ENCODE data around the gene TFIP11. TPM values are rescaled to one million over a fixed set of nuclear protein-coding genes. Genes with fewer than 3 reads are reported as not detected.

The TFIP11 gene
- total RNA-seq, 1 donor from 2014 or later, result 45.7 TPM

DNA sequence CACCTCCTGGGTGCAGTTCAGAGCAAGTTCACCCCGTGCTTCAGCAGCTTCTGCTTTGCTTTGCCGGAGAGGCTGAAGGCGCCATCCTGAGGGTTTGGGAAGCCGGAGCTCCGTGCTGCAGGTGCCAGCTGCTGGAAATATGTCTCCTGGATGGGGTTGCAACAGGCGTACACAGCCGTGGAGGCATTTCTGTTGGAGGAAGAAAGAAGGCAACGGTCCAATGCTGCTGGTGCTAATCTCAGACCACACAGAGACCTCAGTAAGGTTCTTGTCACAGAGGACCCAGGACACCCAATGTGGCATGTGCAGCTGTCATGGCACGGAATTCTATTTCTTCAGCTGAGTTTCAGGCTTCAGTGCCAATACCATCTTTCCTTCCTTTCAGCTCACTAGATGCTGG lies 59.1 kb downstream of the TFIP11 start:
- FAIRE-seq (no peak), DNase-seq (ENCODE audit: low spot score in 2 of 2) (no peak)

GRCh38 chr22:26452236-26453016 lies 59.8 kb downstream of the TFIP11 start:
- FAIRE-seq (no peak), DNase-seq (ENCODE audit: low spot score in 2 of 2) (no peak)

- DNase-seq (ENCODE audit: low spot score in 2 of 2) (no peak), FAIRE-seq (no peak)
Measured at GRCh38 chr22:26450453-26451185, 61.7 kb downstream of the TFIP11 start.

GRCh38 chr22:26448941-26449340 lies 63.3 kb downstream of the TFIP11 start:
- DNase-seq (ENCODE audit: low spot score in 2 of 2), result no peak
- no peak for FAIRE-seq

DNA sequence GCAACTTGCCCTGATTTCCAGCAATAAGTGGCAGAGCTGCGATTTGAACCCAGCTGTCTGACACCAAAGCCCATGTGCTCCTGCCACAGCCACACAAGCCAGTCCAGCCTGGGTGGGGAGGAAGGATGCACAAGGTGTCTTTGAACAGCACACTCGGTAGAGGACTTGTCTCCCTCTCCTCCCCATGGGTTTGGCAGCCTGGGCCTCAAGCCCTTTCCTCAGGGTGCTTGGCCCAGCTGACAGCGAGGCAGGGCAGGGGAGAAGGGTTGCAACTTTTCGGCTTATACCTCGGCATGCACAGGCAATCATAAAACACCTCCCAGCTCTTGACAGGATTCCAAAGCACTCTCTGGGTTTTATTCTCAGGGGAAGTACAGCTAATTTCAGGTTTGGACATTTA lies 63.9 kb downstream of the TFIP11 start:
- no peak for DNase-seq (ENCODE audit: low spot score in 2 of 2)
- no peak for FAIRE-seq

- no peak for DNase-seq (ENCODE audit: low spot score in 2 of 2)
- no peak for FAIRE-seq
Measured at GRCh38 chr22:26447584-26448329, 64.5 kb downstream of the TFIP11 start.

DNA sequence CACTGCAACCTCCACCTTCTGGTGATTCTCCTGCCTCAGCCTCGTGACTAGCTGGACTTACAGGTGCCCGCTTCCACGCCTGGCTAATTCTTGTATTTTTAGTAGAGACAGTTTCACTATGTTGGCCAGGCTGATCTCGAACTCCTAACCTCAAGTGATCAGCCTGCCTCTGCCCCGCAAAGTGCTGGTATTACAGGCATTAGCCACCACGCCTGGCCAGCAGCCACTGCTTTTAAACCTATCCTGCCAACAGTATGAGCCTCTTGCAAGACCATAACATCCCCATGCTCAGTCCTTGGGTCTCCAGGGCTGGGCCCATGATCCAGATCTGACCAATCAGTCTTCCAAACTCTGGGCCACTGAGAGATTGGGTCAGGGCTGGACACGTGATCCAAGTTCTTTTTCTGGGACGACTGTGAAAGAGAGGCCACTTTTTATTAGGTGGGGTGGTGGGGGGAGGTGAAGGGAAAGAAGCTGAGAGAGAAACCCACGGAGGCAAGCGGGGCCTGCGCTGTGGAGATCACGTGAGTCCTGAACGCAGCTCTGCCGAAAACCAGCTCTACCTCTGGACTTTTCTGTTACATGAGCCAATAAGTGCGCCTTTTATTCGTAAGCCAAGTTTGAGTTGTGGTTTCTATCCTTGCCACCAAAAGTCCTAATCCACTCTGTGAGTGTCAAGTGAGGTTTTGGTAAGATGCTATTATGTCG lies 65.3 kb downstream of the TFIP11 start:
- no peak for FAIRE-seq
- DNase-seq (ENCODE audit: low spot score in 2 of 2), result no peak

DNA sequence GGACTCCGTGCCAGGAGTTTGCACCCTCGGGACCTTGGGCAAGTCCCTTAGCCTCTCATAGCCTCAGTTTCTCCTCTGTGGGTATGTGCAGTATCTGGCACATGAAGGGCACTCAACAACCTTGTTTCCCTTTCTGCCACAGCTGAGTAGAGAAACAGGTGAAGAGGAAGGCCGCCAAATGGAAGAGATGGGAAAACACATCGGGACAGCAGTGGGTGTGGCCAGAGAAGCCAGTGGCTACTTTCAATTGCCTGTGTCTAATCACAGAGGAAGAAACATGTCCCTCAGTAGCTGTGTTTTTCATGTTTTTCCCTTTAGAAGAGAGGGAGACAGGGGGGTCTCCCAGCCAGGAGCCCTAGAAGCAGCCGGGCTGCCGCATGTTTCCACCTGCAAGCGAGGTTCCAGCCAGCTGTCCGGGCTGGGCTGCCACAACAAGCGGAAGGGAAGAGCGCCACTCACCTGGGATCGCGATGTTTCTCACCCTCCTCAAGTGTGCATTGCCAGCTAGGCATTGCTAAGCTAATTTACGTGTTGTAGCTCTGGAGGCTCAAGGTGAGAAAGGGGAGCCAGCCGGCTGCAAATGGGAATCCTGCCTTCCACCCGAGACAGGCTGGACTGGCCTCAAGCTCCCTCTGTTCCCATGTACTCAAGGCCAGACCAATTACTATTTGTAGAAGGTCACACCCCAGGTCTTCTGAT lies 66.5 kb downstream of the TFIP11 start:
- no peak for FAIRE-seq
- DNase-seq (ENCODE audit: low spot score in 2 of 2), result no peak

DNA sequence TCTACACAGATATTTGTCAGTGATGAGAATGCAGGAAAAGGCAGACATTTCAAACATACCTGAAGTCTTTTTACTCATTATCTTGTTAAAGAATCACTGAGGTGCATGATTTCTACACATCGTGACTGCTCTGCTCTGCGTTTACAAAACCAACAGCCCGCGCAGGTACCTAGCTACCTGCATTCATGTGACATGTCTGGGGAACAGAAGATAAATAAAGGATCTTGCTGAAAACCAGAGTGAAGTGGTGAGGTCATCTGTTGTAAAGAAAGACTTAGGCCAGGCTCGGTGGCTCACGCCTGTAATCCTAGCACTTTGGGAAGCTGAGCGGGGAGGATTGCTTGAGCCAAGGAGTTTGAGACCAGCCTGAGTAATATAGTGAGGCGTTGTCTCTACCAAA lies 67.5 kb downstream of the TFIP11 start:
- FAIRE-seq (no peak), DNase-seq (ENCODE audit: low spot score in 2 of 2) (no peak)

DNA sequence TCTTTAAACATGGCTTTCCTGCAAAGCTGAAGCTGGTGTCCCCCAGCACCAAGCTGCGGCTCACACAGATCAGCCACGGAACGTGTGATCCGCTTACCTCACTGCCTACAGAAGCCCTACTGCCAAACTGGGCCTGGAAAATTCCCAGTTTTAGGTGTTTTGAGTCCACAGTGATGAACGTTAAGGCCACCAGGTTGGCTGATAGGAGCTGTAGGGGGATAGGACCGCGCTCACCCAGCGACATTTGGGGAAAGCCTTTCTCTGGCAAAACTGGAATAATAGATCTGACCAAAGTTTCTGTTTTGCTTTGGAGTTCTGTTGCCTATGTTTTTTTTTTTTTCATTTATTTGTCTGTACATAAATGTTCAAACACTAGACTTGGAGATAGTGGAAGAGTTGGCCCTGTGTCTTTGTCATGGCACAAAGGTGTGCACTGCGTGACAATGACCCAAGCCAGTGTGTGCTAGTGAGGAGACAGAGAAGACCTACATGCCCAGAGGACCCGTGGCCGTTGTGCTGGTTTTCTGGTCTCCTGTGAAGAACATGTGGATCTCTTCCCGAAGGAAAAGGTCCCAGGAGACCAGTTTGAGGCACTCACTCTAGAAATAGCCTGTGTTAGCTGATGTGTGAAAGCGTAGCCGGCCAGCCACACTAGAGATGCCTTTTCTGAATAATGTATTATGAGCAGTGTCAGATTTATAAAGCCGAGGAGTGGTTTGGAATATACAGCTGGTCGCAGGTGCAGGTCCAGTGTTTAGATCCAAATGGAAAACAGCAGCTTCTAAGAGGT lies 68.2 kb downstream of the TFIP11 start:
- no peak for DNase-seq (ENCODE audit: low spot score in 2 of 2)
- FAIRE-seq, result no peak

GRCh38 chr22:26442086-26442756 lies 70.1 kb downstream of the TFIP11 start:
- FAIRE-seq, result no peak
- no peak for DNase-seq (ENCODE audit: low spot score in 2 of 2)

Small RNA genes lying within 50 kb of the gene (small RNA-seq; reads per million reads assigned to genes)
- 0.15 reads per million for gene MIR548J

Other genes starting within 250 kb of the TFIP11 start
- gene ASPHD2, start 83.2 kb downstream of the TFIP11 start, total RNA-seq, result 14.3 TPM
- gene HPS4, start 28.7 kb downstream of the TFIP11 start, total RNA-seq, result 28.1 TPM
- 13.5 TPM for gene SRRD, start 28.6 kb downstream of the TFIP11 start, total RNA-seq
- 6.1 TPM for gene TPST2, start 77.7 kb upstream of the TFIP11 start, total RNA-seq
- 2.0 TPM for gene CRYBB1, start 105.6 kb upstream of the TFIP11 start, total RNA-seq
- gene CRYBA4, start 109.5 kb upstream of the TFIP11 start, total RNA-seq, result not detected
- 110 TPM for gene MIAT, start 145.1 kb upstream of the TFIP11 start, total RNA-seq